ENCODE results near the gene CLDN34. TPM values are rescaled to one million over a fixed set of nuclear protein-coding genes. Genes with fewer than 3 reads are reported as not detected.
A peak's percentile ranks its signal among the peaks of the same experiment; 100 is the strongest.

The CLDN34 gene
- total and polyA plus RNA-seq, 2 of the 13 experiments (the other 11 are each of a cell fraction or from before 2014, with no cell fraction given): not detected

DNA sequence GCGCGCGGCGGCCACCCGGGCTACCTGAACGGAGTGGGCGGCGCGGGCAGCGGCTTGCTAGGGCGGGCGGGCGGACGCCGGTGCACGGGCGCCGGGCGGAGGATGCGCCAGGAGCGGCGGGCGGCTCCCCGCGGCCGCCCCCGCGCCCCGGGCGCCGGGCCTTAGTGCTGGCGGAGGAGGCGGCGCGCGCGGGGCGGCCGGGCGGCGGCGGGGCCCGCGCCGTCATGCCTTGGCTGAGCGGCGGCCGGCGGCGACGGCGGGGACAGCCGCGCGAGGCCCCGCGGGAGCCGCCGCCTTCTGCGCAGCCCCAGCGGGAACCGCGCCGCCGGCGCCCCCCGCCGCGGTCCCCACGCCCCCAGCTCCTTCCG, 48.2 kb downstream of the CLDN34 start:
- Histone ChIP-seq H3K27ac (ENCODE audit: extremely low read length, insufficient read depth, low read length) (no peak overlapping the region), H4K20me1 (ENCODE audit: insufficient read depth, low read length) (no peaks in the 10 kb centered on the region), H3K4me1 (ENCODE audit: insufficient read depth, low read length) (peaks cover 54% of the 10 kb centered on the region), H2AFZ (ENCODE audit: low read length) (no peak overlapping the region), H3K36me3 (replicated peaks in 1 of 2; ENCODE audit: control insufficient read depth in 1 of 2, insufficient read depth in 2 of 2, low read length in 2 of 2) (no peaks in the 10 kb centered on the region), H3K9ac (ENCODE audit: insufficient read depth, low read depth, low read length) (peak overlapping the region; percentile 73; the same call in 1 of the 2 replicates), H3K4me2 (ENCODE audit: low read depth, low read length) (no peak overlapping the region), H3K79me2 (ENCODE audit: insufficient read depth, low read length) (peaks cover 24% of the 10 kb centered on the region), H3K27me3 (ENCODE audit: control insufficient read depth in 1 of 2, insufficient read depth in 2 of 2, low read length in 2 of 2) (no peaks in the 10 kb centered on the region), H3K9me3 (ENCODE audit: low read length) (no peaks in the 10 kb centered on the region), H3K4me3 (replicated peaks in 1 of 3; ENCODE audit: insufficient read depth in 1 of 3, low read depth in 2 of 3, low read length in 3 of 3) (peak overlapping the region in 2 of 3 experiments; percentile 73 to 74; a peak in 3 of 6 replicates)
- no TSS peak for BruUV-seq (replicated peaks)
- in situ Hi-C loops (cut with HindIII; ENCODE audit: extremely low pct_ligation_motif_present, low pct_unique_long_range_greater_than_20kb): no loop called here
- ATAC-seq: no peak
- intact Hi-C loops (cut with micrococcal nuclease; ENCODE audit: unreplicated experiment): loop anchor here (5.0 kb wide), 1 partner anchor 102 kb away; no protein-coding TSS in a partner anchor
- ChIA-PET CTCF (ENCODE audit: low intra/inter-chr PET ratio, low total read pairs) (interaction anchor here (6.6 kb wide), 1 partner anchor 104 kb away, joined by 40 read pairs; no protein-coding TSS in a partner anchor), POLR2A (no interaction called here)
- WGBS (ENCODE audit: low lambda C conversion rate): no CpG with 5 or more reads among the region's 71 CpGs
- DNase-seq (ENCODE audit: low spot score): no peak
- FAIRE-seq: no peak
- TF ChIP-seq NFKBIZ (CRISPR knock-in tag; IDR thresholded peaks at IDR 0.05): no peak
- no peak for TF ChIP-seq ZBTB1 (CRISPR knock-in tag; IDR thresholded peaks at IDR 0.05; ENCODE audit: borderline replicate concordance)
- no peak for TF ChIP-seq REL (CRISPR knock-in tag; conservative IDR thresholded peaks at IDR 0.05)
- TF ChIP-seq ZBTB21 (CRISPR knock-in tag; IDR thresholded peaks at IDR 0.05): no peak
- no peak for TF ChIP-seq JARID2 (CRISPR knock-in tag; IDR thresholded peaks at IDR 0.05; ENCODE audit: insufficient replicate concordance)
- TF ChIP-seq, protein P1, sequence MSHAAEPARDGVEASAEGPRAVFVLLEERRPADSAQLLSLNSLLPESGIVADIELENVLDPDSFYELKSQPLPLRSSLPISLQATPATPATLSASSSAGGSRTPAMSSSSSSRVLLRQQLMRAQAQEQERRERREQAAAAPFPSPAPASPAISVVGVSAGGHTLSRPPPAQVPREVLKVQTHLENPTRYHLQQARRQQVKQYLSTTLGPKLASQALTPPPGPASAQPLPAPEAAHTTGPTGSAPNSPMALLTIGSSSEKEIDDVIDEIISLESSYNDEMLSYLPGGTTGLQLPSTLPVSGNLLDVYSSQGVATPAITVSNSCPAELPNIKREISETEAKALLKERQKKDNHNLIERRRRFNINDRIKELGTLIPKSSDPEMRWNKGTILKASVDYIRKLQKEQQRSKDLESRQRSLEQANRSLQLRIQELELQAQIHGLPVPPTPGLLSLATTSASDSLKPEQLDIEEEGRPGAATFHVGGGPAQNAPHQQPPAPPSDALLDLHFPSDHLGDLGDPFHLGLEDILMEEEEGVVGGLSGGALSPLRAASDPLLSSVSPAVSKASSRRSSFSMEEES (CRISPR knock-in tag; IDR thresholded peaks at IDR 0.05): no peak
- TF ChIP-seq SOX6 (IDR thresholded peaks at IDR 0.05): no peak
- TF ChIP-seq SOX6 (CRISPR knock-in tag; IDR thresholded peaks at IDR 0.05): no peak
- TF ChIP-seq NR2F1 (CRISPR knock-in tag; IDR thresholded peaks at IDR 0.05): no peak
- no peak for TF ChIP-seq CBFB (CRISPR knock-in tag; IDR thresholded peaks at IDR 0.05)
- no peak for TF ChIP-seq REPIN1 (CRISPR knock-in tag; IDR thresholded peaks at IDR 0.05; ENCODE audit: borderline replicate concordance, low read depth)
- TF ChIP-seq, protein P2, sequence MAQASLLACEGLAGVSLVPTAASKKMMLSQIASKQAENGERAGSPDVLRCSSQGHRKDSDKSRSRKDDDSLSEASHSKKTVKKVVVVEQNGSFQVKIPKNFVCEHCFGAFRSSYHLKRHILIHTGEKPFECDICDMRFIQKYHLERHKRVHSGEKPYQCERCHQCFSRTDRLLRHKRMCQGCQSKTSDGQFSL (CRISPR knock-in tag; IDR thresholded peaks at IDR 0.05): no peak
- TF ChIP-seq, protein P3, sequence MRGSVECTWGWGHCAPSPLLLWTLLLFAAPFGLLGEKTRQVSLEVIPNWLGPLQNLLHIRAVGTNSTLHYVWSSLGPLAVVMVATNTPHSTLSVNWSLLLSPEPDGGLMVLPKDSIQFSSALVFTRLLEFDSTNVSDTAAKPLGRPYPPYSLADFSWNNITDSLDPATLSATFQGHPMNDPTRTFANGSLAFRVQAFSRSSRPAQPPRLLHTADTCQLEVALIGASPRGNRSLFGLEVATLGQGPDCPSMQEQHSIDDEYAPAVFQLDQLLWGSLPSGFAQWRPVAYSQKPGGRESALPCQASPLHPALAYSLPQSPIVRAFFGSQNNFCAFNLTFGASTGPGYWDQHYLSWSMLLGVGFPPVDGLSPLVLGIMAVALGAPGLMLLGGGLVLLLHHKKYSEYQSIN (CRISPR knock-in tag; IDR thresholded peaks at IDR 0.05; ENCODE audit: borderline replicate concordance): no peak
- TF ChIP-seq POGZ (CRISPR knock-in tag; IDR thresholded peaks at IDR 0.05): no peak
- TF ChIP-seq ZNF652 (CRISPR knock-in tag; IDR thresholded peaks at IDR 0.05; ENCODE audit: borderline replicate concordance, low read depth): no peak
- TF ChIP-seq ZNF816 (CRISPR knock-in tag; IDR thresholded peaks at IDR 0.05; ENCODE audit: borderline replicate concordance): no peak
- no peak for TF ChIP-seq ZNF468 (CRISPR knock-in tag; IDR thresholded peaks at IDR 0.05)
- TF ChIP-seq KMT2B (CRISPR knock-in tag; IDR thresholded peaks at IDR 0.05): no peak
